ENCODE data around the gene BIRC2.

GRCh38 chr11:102405501-102405900 is 58.5 kb downstream of the BIRC2 start:
- TF ChIP-seq YY1 (IDR thresholded peaks at IDR 0.05) (no peak), JUND (IDR thresholded peaks at IDR 0.05) (no peak), ATF3 (IDR thresholded peaks at IDR 0.05) (no peak), SP1 (IDR thresholded peaks at IDR 0.05) (no peak), GABPA (IDR thresholded peaks at IDR 0.05 in 1 of 2, conservative IDR thresholded peaks at IDR 0.05 in 1 of 2) (no peak)
- TF ChIP-seq, protein P1, sequence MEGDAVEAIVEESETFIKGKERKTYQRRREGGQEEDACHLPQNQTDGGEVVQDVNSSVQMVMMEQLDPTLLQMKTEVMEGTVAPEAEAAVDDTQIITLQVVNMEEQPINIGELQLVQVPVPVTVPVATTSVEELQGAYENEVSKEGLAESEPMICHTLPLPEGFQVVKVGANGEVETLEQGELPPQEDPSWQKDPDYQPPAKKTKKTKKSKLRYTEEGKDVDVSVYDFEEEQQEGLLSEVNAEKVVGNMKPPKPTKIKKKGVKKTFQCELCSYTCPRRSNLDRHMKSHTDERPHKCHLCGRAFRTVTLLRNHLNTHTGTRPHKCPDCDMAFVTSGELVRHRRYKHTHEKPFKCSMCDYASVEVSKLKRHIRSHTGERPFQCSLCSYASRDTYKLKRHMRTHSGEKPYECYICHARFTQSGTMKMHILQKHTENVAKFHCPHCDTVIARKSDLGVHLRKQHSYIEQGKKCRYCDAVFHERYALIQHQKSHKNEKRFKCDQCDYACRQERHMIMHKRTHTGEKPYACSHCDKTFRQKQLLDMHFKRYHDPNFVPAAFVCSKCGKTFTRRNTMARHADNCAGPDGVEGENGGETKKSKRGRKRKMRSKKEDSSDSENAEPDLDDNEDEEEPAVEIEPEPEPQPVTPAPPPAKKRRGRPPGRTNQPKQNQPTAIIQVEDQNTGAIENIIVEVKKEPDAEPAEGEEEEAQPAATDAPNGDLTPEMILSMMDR (IDR thresholded peaks at IDR 0.05; ENCODE audit: low read depth, low read length, missing input control), result no peak
- TF ChIP-seq, protein P2, sequence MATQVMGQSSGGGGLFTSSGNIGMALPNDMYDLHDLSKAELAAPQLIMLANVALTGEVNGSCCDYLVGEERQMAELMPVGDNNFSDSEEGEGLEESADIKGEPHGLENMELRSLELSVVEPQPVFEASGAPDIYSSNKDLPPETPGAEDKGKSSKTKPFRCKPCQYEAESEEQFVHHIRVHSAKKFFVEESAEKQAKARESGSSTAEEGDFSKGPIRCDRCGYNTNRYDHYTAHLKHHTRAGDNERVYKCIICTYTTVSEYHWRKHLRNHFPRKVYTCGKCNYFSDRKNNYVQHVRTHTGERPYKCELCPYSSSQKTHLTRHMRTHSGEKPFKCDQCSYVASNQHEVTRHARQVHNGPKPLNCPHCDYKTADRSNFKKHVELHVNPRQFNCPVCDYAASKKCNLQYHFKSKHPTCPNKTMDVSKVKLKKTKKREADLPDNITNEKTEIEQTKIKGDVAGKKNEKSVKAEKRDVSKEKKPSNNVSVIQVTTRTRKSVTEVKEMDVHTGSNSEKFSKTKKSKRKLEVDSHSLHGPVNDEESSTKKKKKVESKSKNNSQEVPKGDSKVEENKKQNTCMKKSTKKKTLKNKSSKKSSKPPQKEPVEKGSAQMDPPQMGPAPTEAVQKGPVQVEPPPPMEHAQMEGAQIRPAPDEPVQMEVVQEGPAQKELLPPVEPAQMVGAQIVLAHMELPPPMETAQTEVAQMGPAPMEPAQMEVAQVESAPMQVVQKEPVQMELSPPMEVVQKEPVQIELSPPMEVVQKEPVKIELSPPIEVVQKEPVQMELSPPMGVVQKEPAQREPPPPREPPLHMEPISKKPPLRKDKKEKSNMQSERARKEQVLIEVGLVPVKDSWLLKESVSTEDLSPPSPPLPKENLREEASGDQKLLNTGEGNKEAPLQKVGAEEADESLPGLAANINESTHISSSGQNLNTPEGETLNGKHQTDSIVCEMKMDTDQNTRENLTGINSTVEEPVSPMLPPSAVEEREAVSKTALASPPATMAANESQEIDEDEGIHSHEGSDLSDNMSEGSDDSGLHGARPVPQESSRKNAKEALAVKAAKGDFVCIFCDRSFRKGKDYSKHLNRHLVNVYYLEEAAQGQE (IDR thresholded peaks at IDR 0.05), result no peak
- TF ChIP-seq, protein P3, sequence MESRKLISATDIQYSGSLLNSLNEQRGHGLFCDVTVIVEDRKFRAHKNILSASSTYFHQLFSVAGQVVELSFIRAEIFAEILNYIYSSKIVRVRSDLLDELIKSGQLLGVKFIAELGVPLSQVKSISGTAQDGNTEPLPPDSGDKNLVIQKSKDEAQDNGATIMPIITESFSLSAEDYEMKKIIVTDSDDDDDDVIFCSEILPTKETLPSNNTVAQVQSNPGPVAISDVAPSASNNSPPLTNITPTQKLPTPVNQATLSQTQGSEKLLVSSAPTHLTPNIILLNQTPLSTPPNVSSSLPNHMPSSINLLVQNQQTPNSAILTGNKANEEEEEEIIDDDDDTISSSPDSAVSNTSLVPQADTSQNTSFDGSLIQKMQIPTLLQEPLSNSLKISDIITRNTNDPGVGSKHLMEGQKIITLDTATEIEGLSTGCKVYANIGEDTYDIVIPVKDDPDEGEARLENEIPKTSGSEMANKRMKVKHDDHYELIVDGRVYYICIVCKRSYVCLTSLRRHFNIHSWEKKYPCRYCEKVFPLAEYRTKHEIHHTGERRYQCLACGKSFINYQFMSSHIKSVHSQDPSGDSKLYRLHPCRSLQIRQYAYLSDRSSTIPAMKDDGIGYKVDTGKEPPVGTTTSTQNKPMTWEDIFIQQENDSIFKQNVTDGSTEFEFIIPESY (IDR thresholded peaks at IDR 0.05), result no peak
- TF ChIP-seq, protein P4, sequence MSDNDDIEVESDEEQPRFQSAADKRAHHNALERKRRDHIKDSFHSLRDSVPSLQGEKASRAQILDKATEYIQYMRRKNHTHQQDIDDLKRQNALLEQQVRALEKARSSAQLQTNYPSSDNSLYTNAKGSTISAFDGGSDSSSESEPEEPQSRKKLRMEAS (IDR thresholded peaks at IDR 0.05), result no peak

All from liver (tissue), 3 donors.